Sigmoid colon (tissue), 7 donors: ENCODE results near the gene GDPD5. TPM values are rescaled to one million over a fixed set of nuclear protein-coding genes. Genes with fewer than 3 reads are reported as not detected.

ENCODE experiments used
- DNase-seq: peaks from one replicate; pipeline ENCODE4 v3.0.0-alpha.2; 2019
- H3K27ac ChIP-seq, 4 donors: fragments of 200-600 bp; sonication (generic); one replicate each; pipeline ENCODE4 v1.5.1; 2016 to 2019; ENCODE audit warnings: mild to moderate bottlenecking in 1 of 4
- H3K27me3 ChIP-seq, 3 donors: fragments of 200-600 bp; sonication (generic); one replicate each; pipeline ENCODE4 v1.5.1; 2019; ENCODE audit warnings: mild to moderate bottlenecking in 1 of 3
- H3K36me3 ChIP-seq, 4 donors: fragments of 200-600 bp; sonication (generic); one replicate each; pipeline ENCODE4 v1.5.1; 2016 to 2019
- H3K4me1 ChIP-seq, 4 donors: fragments of 200-600 bp; sonication (generic); one replicate each; pipeline ENCODE4 v1.5.1; 2017 to 2019
- H3K4me3 ChIP-seq, 4 donors: fragments of 200-600 bp; sonication (generic); one replicate each; pipeline ENCODE4 v1.5.1; 2017 to 2019; ENCODE audit warnings: mild to moderate bottlenecking in 2 of 4, moderate library complexity in 1 of 4
- H3K9me3 ChIP-seq, 4 donors: fragments of 200-600 bp in 3 of 4; sonication (generic) in 3 of 4; one replicate each; pipeline versions ENCODE4 v1.5.1 to v1.6.1; 2013 to 2019
- CTCF ChIP-seq, 4 experiments: fragments of 450-650 bp in 3 of 4; fragments of 200-600 bp in 1 of 4; IDR thresholded peaks; one replicate each; pipeline ENCODE4 v1.5.1; 2016 to 2019; ENCODE audit warnings: antibody characterized with exemption in 4 of 4, mild to moderate bottlenecking in 3 of 4, moderate library complexity in 2 of 4
- EP300 ChIP-seq, 4 donors: sonication (generic); formaldehyde crosslinking; IDR thresholded peaks; one replicate each; pipeline ENCODE4 v1.6.1; 2017; ENCODE audit warnings: antibody characterized with exemption in 4 of 4
- POLR2A ChIP-seq, 2 donors: fragments of 450-650 bp; IDR thresholded peaks; one replicate each; pipeline ENCODE4 v1.6.1; 2016; ENCODE audit warnings: antibody characterized with exemption in 2 of 2, mild to moderate bottlenecking in 2 of 2, moderate library complexity in 2 of 2
- POLR2AphosphoS5 ChIP-seq, 4 donors: sonication (generic); formaldehyde crosslinking; IDR thresholded peaks; one replicate each; pipeline ENCODE4 v1.6.1; 2017; ENCODE audit warnings: antibody characterized with exemption in 4 of 4
- WGBS, 2 donors: extraction: QIAGEN DNeasy Blood & Tissue Kit; methylation state at CpG; one replicate each; pipeline ENCODE4 v1.1.7; 2013; 5-methylcytosine and 5-hydroxymethylcytosine counted together
- intact Hi-C: fragments of 100-400 bp; cut with DNase I; formaldehyde crosslinking; loops from one replicate; pipeline ENCODE4 v1.15.1; 2023
- polyA plus RNA-seq, 3 donors: library from polyadenylated mRNA; stranded (reverse); fragments of 200-250 nt; gene quantifications; one replicate each; pipeline ENCODE4 v1.2.3, GENCODE V29; 2013
- total RNA-seq, 4 donors: library from RNA; depleted of rRNA; stranded (reverse); fragments of >200 nt; gene quantifications; one replicate each; pipeline ENCODE4 v1.1.0, GENCODE V29; 2016
- donor health status: healthy with polysubstance abuse.
- donor health status: Bipolar disorder and iron deficiency.
- donor health status: healthy.

The GDPD5 gene
- total and polyA plus RNA-seq, 7 donors, result 2.4 to 8.1 (median 5.8) TPM; not detected in 1

GRCh38 chr11:75507571-75507970 lies 18.2 kb downstream of the GDPD5 start:
- peaks cover 0 to 13% (median 9%) of the 10 kb centered on the region in 4 donors for H3K4me1 ChIP-seq
- H3K9me3 ChIP-seq, result no peaks in the 10 kb centered on the region
- no peak overlapping the region for H3K4me3 ChIP-seq
- no peaks in the 10 kb centered on the region for H3K27me3 ChIP-seq
- no peak overlapping the region for H3K27ac ChIP-seq
- intact Hi-C loops, result no loop called here
- H3K36me3 ChIP-seq, result no peaks in the 10 kb centered on the region
- 90% methylated on average over 3 of the region's 3 CpGs for WGBS, 2 donors
- no peak for DNase-seq
- TF ChIP-seq EP300 (IDR thresholded peaks at IDR 0.05) (no peak), POLR2AphosphoS5 (IDR thresholded peaks at IDR 0.05) (no peak), CTCF (IDR thresholded peaks at IDR 0.05) (no peak), POLR2A (IDR thresholded peaks at IDR 0.05) (no peak)

- intact Hi-C loops, result no loop called here
- no peak for DNase-seq
- H3K9me3 ChIP-seq, result no peaks in the 10 kb centered on the region
- H3K4me3 ChIP-seq, result no peak overlapping the region
- no peak for TF ChIP-seq EP300 (IDR thresholded peaks at IDR 0.05)
- no peak for TF ChIP-seq CTCF (IDR thresholded peaks at IDR 0.05)
- no peak for TF ChIP-seq POLR2AphosphoS5 (IDR thresholded peaks at IDR 0.05)
- no peak for TF ChIP-seq POLR2A (IDR thresholded peaks at IDR 0.05)
- 95 to 96% methylated on average over 6 of the region's 6 CpGs for WGBS, 2 donors
- peaks cover 0 to 13% (median 9%) of the 10 kb centered on the region in 4 donors for H3K4me1 ChIP-seq
- H3K27ac ChIP-seq, result peak overlapping the region in 2 of 4 donors; percentile 20 to 22
- no peaks in the 10 kb centered on the region for H3K27me3 ChIP-seq
- H3K36me3 ChIP-seq, result no peaks in the 10 kb centered on the region
These were observed 18.9 kb downstream of the GDPD5 start for GRCh38 chr11:75506827-75507226.

GRCh38 chr11:75505916-75506692 lies 19.6 kb downstream of the GDPD5 start:
- Histone ChIP-seq H3K9me3 (no peaks in the 10 kb centered on the region), H3K27ac (peak overlapping the region; percentile 20 to 44 (median 27)), H3K4me3 (no peak overlapping the region), H3K27me3 (no peaks in the 10 kb centered on the region), H3K36me3 (no peaks in the 10 kb centered on the region), H3K4me1 (peaks cover 0 to 12% (median 8%) of the 10 kb centered on the region in 4 donors)
- 77 to 86% methylated on average over 11 of the region's 11 CpGs for WGBS, 2 donors
- TF ChIP-seq POLR2A (IDR thresholded peaks at IDR 0.05) (no peak), EP300 (IDR thresholded peaks at IDR 0.05) (no peak), CTCF (IDR thresholded peaks at IDR 0.05) (no peak), POLR2AphosphoS5 (IDR thresholded peaks at IDR 0.05) (peak in 1 of 4 donors; percentile 19)
- peak; percentile 83 for DNase-seq
- intact Hi-C loops, result no loop called here

GRCh38 chr11:75504501-75504900 lies 21.2 kb downstream of the GDPD5 start:
- 95% methylated on average over 5 of the region's 5 CpGs for WGBS, 2 donors
- H3K36me3 ChIP-seq, result no peaks in the 10 kb centered on the region
- TF ChIP-seq POLR2A (IDR thresholded peaks at IDR 0.05), result no peak
- TF ChIP-seq POLR2AphosphoS5 (IDR thresholded peaks at IDR 0.05), result no peak
- TF ChIP-seq EP300 (IDR thresholded peaks at IDR 0.05), result no peak
- TF ChIP-seq CTCF (IDR thresholded peaks at IDR 0.05), result no peak

More at GRCh38 chr11:75504501-75504900, 21.2 kb downstream of the GDPD5 start:
- Histone ChIP-seq H3K9me3 (no peaks in the 10 kb centered on the region), H3K27ac (no peak overlapping the region), H3K4me3 (no peak overlapping the region), H3K27me3 (no peaks in the 10 kb centered on the region), H3K4me1 (peaks cover 0 to 19% (median 9%) of the 10 kb centered on the region in 4 donors)
- intact Hi-C loops, result no loop called here
- DNase-seq, result no peak
